ENCODE measurements around the gene NARF. TPM values are rescaled to one million over a fixed set of nuclear protein-coding genes. Genes with fewer than 3 reads are reported as not detected.
"Not testable (repeated sequence)": the region's sequence is repeated elsewhere in the genome, so short reads cannot be mapped to it uniquely, and the experiment has no call there.

The NARF gene
- polyA plus RNA-seq, 2 of the 4 experiments (the other 2 are of a cell fraction) = 51.2 to 89.6 TPM

DNA sequence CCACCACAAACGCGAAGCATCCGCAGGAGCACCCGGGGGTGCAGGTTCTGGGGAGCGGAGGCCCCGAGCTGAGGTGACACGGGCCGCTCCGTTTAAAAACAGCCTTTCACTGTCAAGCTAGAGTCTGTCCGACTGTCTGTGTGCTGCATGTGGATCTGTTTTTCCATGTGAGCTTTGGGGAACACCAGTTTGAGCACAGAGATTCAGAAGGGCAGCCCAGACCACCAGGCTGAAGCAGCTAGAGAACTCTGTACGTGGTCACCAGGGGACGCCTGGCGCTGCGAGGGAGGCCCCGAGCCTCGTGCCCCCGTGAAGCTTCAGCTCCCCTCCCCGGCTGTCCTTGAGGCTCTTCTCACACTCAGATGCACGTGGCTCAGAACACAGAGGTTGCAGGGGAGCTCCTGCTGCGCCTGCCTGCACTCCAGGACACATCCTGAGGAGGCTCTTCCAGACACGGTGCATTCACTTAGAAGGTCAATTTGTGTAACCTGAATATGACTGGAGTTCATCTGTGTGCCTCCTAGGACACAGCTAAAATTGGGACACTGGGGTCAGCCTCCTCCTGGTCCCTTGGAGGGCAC is 45.3 kb downstream of the NARF start:
- ATAC-seq (peak; percentile 27 to 49; a peak in 3 of 6 replicates), DNase-seq (ENCODE audit: low read depth in 1 of 2, low spot score in 1 of 2) (no peak), FAIRE-seq (no peak)
- POLR2A ChIA-PET = interaction anchor here (1.4 kb wide), 1 partner anchor 16 kb away, joined by 10 read pairs; the partner anchor contains the start of gene FOXK2
- CTCF ChIA-PET = interaction anchor here (1.0 to 3.7 kb wide), 8 partner anchors 9 to 89 kb away, joined by 3 to 23 read pairs (median 4); partner anchors contain the start of gene FOXK2
- 71% methylated on average over 21 of the region's 21 CpGs for WGBS (ENCODE audit: missing lambda C conversion rate)
- Histone ChIP-seq H3K27ac (no peak overlapping the region), H3K9me3 (no peaks in the 10 kb centered on the region), H3K4me2 (no peak overlapping the region), H3K4me3 (no peak overlapping the region), H3K4me1 (no peaks in the 10 kb centered on the region)
- no peak for TF ChIP-seq E2F6 (IDR thresholded peaks at IDR 0.05; ENCODE audit: borderline replicate concordance, low read depth)
- no peak for TF ChIP-seq RCOR1 (IDR thresholded peaks at IDR 0.05; ENCODE audit: low read depth, low read length)
- TF ChIP-seq HMGXB4 (CRISPR knock-in tag; IDR thresholded peaks at IDR 0.05; ENCODE audit: borderline replicate concordance) = no peak

DNA sequence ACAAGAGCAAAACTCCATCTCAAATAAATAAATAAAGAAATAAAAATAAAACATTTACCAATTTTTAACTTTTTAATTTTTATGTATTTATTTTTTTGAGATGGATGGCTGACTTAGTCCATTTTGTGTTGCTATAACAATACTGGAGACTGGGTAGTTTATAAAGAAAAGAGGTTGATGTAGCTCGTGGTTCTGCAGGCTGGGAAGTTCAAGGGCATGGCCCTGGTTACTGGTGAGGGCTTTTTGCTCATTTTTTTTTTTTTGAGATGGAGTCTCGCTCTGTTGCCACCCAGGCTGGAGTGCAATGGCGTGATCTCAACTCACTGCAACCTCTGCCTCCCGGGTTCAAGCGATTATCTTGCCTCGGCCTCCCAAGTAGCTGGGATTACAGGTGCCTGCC is 46.8 kb downstream of the NARF start:
- H3K4me2 ChIP-seq = no peak overlapping the region
- WGBS (ENCODE audit: missing lambda C conversion rate) = 72% methylated on average over 6 of the region's 6 CpGs
- POLR2A ChIA-PET = no interaction called here

DNA sequence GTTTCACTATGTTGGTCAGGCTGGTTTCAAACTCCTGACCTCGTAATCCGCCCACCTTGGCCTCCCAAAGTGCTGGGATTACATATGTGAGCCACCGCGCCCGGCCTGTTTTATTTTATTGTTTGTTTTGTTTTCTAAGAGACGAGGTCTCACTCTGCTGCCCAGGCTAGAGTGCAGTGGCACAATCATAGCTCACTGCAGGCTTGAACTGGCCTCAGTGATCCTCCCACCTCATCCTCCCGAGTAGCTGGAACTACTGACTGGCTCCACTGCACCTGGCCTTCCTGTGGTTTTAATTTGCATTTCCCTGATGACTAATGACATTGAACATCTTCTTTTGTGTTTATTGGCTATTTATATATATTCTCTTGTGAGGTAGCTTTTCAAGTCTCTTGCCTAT is 47.9 kb downstream of the NARF start:
- H3K27ac ChIP-seq; H3K4me1 ChIP-seq; H3K9me3 ChIP-seq; DNase-seq (ENCODE audit: low read depth in 1 of 2, low spot score in 1 of 2); FAIRE-seq; H3K4me2 ChIP-seq; ATAC-seq; H3K4me3 ChIP-seq; POLR2A ChIA-PET: not testable (repeated sequence)
- CTCF ChIA-PET = interaction anchor here (0.8 to 2.6 kb wide), 3 partner anchors 8 to 30 kb away, joined by 3 to 12 read pairs (median 3); no protein-coding TSS in a partner anchor
- 70% methylated on average over 7 of the region's 7 CpGs for WGBS (ENCODE audit: missing lambda C conversion rate)

More for the DNA sequence above, 46.8 kb downstream of the NARF start:
- Histone ChIP-seq H3K9me3 (no peaks in the 10 kb centered on the region), H3K4me3 (no peak overlapping the region), H3K27ac (no peak overlapping the region), H3K4me1 (no peaks in the 10 kb centered on the region)
- no peak for FAIRE-seq
- DNase-seq (ENCODE audit: low read depth in 1 of 2, low spot score in 1 of 2) = no peak
- CTCF ChIA-PET = interaction anchor here (1.0 to 3.7 kb wide), 3 partner anchors 11 to 49 kb away, joined by 3 to 23 read pairs (median 4); no protein-coding TSS in a partner anchor
- TF ChIP-seq NFE2L2 (conservative IDR thresholded peaks at IDR 0.05; ENCODE audit: low read length) (no peak), PHF8 (IDR thresholded peaks at IDR 0.05; ENCODE audit: borderline replicate concordance, low read depth) (no peak), HOXB13 (CRISPR knock-in tag; IDR thresholded peaks at IDR 0.05; ENCODE audit: low read depth) (no peak), EP300 (IDR thresholded peaks at IDR 0.05) (no peak)
- no peak for ATAC-seq

DNA sequence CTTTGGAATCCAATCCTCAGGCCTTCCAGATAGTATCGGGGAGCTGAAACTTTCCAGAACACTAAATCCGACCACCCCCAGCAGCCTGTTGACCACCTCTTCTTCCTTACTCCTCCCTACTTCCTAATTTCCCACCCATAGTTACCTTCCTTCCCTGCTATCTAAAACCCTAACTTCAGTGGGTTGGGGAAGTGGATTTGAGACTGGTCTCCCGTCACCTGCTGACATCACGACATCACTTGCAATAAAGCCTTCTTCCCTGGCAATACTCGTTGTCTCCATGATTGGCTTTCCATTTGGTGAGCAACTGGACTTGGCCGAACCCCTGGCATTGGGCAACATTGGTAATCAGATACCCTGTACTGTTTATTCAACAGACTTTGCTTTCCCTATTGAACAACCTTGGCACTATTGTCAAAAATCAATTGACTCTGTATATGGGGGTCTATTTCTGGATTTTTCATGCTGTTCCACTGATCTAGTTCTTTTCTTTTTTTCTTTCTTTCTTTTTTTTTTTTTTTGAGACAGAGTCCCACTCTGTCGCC is 49.2 kb downstream of the NARF start:
- FAIRE-seq (no peak), DNase-seq (ENCODE audit: low read depth in 1 of 2, low spot score in 1 of 2) (no peak), ATAC-seq (no peak; a peak in 1 of 6 replicates)
- no peak overlapping the region for H3K4me2 ChIP-seq
- CTCF ChIA-PET = interaction anchor here (0.6 to 2.6 kb wide), 2 partner anchors 13 to 61 kb away, joined by 3 to 12 read pairs; no protein-coding TSS in a partner anchor
- no peak overlapping the region for H3K27ac ChIP-seq
- no peak for TF ChIP-seq TP53 (CRISPR knock-in tag; IDR thresholded peaks at IDR 0.05)
- TF ChIP-seq, protein P1, sequence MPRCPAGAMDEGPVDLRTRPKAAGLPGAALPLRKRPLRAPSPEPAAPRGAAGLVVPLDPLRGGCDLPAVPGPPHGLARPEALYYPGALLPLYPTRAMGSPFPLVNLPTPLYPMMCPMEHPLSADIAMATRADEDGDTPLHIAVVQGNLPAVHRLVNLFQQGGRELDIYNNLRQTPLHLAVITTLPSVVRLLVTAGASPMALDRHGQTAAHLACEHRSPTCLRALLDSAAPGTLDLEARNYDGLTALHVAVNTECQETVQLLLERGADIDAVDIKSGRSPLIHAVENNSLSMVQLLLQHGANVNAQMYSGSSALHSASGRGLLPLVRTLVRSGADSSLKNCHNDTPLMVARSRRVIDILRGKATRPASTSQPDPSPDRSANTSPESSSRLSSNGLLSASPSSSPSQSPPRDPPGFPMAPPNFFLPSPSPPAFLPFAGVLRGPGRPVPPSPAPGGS (IDR thresholded peaks at IDR 0.05) = no peak
- H3K9me3 ChIP-seq = no peaks in the 10 kb centered on the region
- no peaks in the 10 kb centered on the region for H3K4me1 ChIP-seq
- WGBS (ENCODE audit: missing lambda C conversion rate) = 68% methylated on average over 7 of the region's 7 CpGs
- POLR2A ChIA-PET = no interaction called here
- no peak overlapping the region for H3K4me3 ChIP-seq

DNA sequence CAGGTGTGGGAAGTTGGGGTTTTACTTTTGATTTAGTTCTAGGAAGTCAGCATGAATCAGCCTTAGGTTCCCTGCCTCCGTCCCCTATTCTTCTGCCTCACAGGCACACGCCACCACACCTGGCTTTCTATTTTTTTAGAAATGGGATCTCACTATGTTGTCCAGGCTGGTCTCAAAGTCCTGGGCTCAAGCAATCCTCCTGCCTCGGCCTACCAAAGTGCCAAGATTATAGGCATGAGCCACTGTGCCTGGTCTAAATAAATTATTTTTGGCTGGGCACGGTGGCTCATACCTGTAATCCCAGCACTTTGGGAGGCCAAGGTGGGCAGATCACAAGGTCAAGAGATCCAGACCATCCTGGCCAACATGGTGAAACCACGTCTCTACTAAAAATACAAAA is 53.1 kb downstream of the NARF start:
- WGBS (ENCODE audit: missing lambda C conversion rate) = 74% methylated on average over 5 of the region's 5 CpGs
- ATAC-seq; H3K4me2 ChIP-seq; H3K4me1 ChIP-seq; H3K9me3 ChIP-seq; H3K4me3 ChIP-seq; POLR2A ChIA-PET; H3K27ac ChIP-seq; FAIRE-seq; DNase-seq (ENCODE audit: low read depth in 1 of 2, low spot score in 1 of 2): not testable (repeated sequence)
- CTCF ChIA-PET = interaction anchor here (1.0 to 1.4 kb wide), 2 partner anchors 18 to 40 kb away, joined by 3 to 4 read pairs; no protein-coding TSS in a partner anchor

GRCh38 chr17:82513864-82514263 is 55.3 kb downstream of the NARF start:
- POLR2A ChIA-PET; H3K27ac ChIP-seq; H3K4me3 ChIP-seq; ATAC-seq; DNase-seq (ENCODE audit: low read depth in 1 of 2, low spot score in 1 of 2); H3K9me3 ChIP-seq; H3K4me1 ChIP-seq; H3K4me2 ChIP-seq; FAIRE-seq: not testable (repeated sequence)
- CTCF ChIA-PET = interaction anchor here (0.6 to 1.2 kb wide), 4 partner anchors 10 to 108 kb away, joined by 3 read pairs; no protein-coding TSS in a partner anchor
- 84% methylated on average over 10 of the region's 10 CpGs for WGBS (ENCODE audit: missing lambda C conversion rate)
